HEK293 (cell line): ENCODE data around the gene GPSM1.
A peak's percentile ranks its signal among the peaks of the same experiment; 100 is the strongest.

ENCODE experiments used
- BCL11A ChIP-seq: fragments of 450-650 bp; formaldehyde crosslinking; IDR thresholded peaks from 2 replicates; pipeline ENCODE4 v1.5.1; 2016; ENCODE audit warnings: low read depth, missing biosample characterization, missing genetic modification characterization
- FEZF1 ChIP-seq: fragments of 450-650 bp; formaldehyde crosslinking; IDR thresholded peaks from 2 replicates; pipeline ENCODE4 v1.5.1; 2016; ENCODE audit warnings: missing biosample characterization, missing genetic modification characterization
- KLF7 ChIP-seq: fragments of 450-650 bp; formaldehyde crosslinking; IDR thresholded peaks from 2 replicates; pipeline ENCODE4 v1.5.1; 2016; ENCODE audit warnings: missing biosample characterization, missing genetic modification characterization, borderline replicate concordance
- KLF8 ChIP-seq: fragments of 450-650 bp; formaldehyde crosslinking; IDR thresholded peaks from 2 replicates; pipeline ENCODE4 v1.5.1; 2016; ENCODE audit warnings: missing biosample characterization, missing genetic modification characterization
- KLF9 ChIP-seq: fragments of 450-650 bp; formaldehyde crosslinking; IDR thresholded peaks from 2 replicates; pipeline ENCODE4 v1.5.1; 2016; ENCODE audit warnings: missing biosample characterization, missing genetic modification characterization, low read depth
- SP3 ChIP-seq: fragments of 450-650 bp; formaldehyde crosslinking; IDR thresholded peaks from 2 replicates; pipeline ENCODE4 v1.5.1; 2016; ENCODE audit warnings: missing biosample characterization, missing genetic modification characterization
- ZNF10 ChIP-seq: fragments of 450-650 bp; formaldehyde crosslinking; IDR thresholded peaks from 2 replicates; pipeline ENCODE4 v1.5.1; 2017; ENCODE audit warnings: missing biosample characterization, missing genetic modification characterization
- ZNF16 ChIP-seq: fragments of 450-650 bp; formaldehyde crosslinking; IDR thresholded peaks from 2 replicates; pipeline ENCODE4 v1.5.1; 2016; ENCODE audit warnings: low read depth, missing biosample characterization, missing genetic modification characterization
- ZNF19 ChIP-seq: fragments of 450-650 bp; formaldehyde crosslinking; IDR thresholded peaks from 2 replicates; pipeline ENCODE4; 2016; ENCODE audit warnings: missing biosample characterization, missing genetic modification characterization, low read depth
- ZNF214 ChIP-seq: fragments of 450-650 bp; formaldehyde crosslinking; IDR thresholded peaks from 2 replicates; pipeline ENCODE4 v1.5.1; 2017; ENCODE audit warnings: missing biosample characterization, mild to moderate bottlenecking, missing genetic modification characterization, borderline replicate concordance
- ZNF223 ChIP-seq: fragments of 450-650 bp; formaldehyde crosslinking; IDR thresholded peaks from 2 replicates; pipeline ENCODE4 v1.5.1; 2016; ENCODE audit warnings: missing biosample characterization, missing genetic modification characterization
- ZNF302 ChIP-seq: fragments of 450-650 bp; formaldehyde crosslinking; IDR thresholded peaks from 2 replicates; pipeline ENCODE4 v1.5.1; 2016; ENCODE audit warnings: missing biosample characterization, missing genetic modification characterization, low read depth
- ZNF324 ChIP-seq: fragments of 450-650 bp; formaldehyde crosslinking; IDR thresholded peaks from 2 replicates; pipeline ENCODE4 v1.5.1; 2016; ENCODE audit warnings: missing biosample characterization, missing genetic modification characterization
- ZNF560 ChIP-seq: fragments of 450-650 bp; formaldehyde crosslinking; IDR thresholded peaks from 2 replicates; pipeline ENCODE4 v1.5.1; 2017; ENCODE audit warnings: missing biosample characterization, missing genetic modification characterization, borderline replicate concordance
- ZNF664 ChIP-seq: fragments of 450-650 bp; formaldehyde crosslinking; IDR thresholded peaks from 2 replicates; pipeline ENCODE4 v1.5.1; 2016; ENCODE audit warnings: missing biosample characterization, missing genetic modification characterization
- ZNF843 ChIP-seq: fragments of 450-650 bp; formaldehyde crosslinking; IDR thresholded peaks from 2 replicates; pipeline ENCODE4 v1.5.1; 2016; ENCODE audit warnings: missing biosample characterization, missing genetic modification characterization
- TF ChIP-seq, protein P1 (sequence below): fragments of 450-650 bp; formaldehyde crosslinking; IDR thresholded peaks from 2 replicates; pipeline ENCODE4 v1.5.1; 2016; ENCODE audit warnings: missing biosample characterization, missing genetic modification characterization
- TF ChIP-seq, protein P2 (sequence below): fragments of 450-650 bp; formaldehyde crosslinking; IDR thresholded peaks from 2 replicates; pipeline ENCODE4 v1.5.1; 2016; ENCODE audit warnings: missing biosample characterization, missing genetic modification characterization, borderline replicate concordance
- TF ChIP-seq, protein P3 (sequence below): fragments of 450-650 bp; formaldehyde crosslinking; IDR thresholded peaks from 2 replicates; pipeline ENCODE4 v1.5.1; 2016; ENCODE audit warnings: missing biosample characterization, missing genetic modification characterization
- TF ChIP-seq, protein P4 (sequence below): fragments of 450-650 bp; formaldehyde crosslinking; IDR thresholded peaks from 2 replicates; pipeline ENCODE4 v1.5.1; 2016; ENCODE audit warnings: missing biosample characterization, missing genetic modification characterization
- TF ChIP-seq, protein P5 (sequence below): fragments of 450-650 bp; formaldehyde crosslinking; IDR thresholded peaks from 2 replicates; pipeline ENCODE4 v1.5.1; 2017; ENCODE audit warnings: missing biosample characterization, missing genetic modification characterization
- TF ChIP-seq, protein P6 (sequence below): fragments of 450-650 bp; formaldehyde crosslinking; IDR thresholded peaks from 2 replicates; pipeline ENCODE4 v1.5.1; 2017; ENCODE audit warnings: missing biosample characterization, missing genetic modification characterization

GPSM1 gene

DNA sequence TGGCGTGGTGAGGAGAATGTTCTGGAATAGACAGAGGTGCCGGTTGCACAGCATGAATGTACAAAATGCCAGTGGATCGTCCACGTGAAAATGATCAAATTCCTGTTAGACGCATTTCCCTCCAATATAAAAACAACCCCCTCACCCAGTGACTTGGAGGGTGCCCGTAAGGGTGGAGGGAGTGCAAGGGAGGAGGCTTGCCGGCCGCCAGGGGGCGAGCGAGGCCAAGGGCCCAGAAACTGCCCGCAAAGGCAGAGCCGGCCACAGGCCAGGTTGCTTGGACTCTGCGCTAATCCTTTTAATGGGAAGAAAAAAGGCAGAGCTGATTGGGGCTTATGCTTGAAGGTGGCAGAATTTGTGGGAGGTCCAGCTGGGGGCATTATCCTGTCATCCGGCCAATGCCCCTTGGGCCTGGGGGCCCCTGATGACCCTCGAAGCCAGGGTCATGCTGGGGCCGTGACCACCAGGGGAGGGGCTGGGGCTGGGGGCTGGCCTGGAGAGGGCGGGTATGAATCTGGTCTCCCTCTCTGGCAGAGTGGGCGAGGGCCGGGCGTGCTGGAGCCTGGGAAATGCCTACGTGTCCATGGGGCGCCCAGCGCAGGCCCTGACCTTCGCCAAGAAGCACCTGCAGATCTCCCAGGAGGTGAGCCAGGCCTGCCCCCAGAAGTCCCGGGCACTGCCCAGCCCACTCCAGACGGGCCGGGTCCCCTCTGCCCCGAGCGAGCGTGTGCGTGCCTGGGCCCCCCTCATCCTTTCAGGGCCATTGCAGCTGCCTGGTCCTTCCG, 12.0 kb downstream of the GPSM1 start (continued):
- TF ChIP-seq ZNF324 (tag by site-specific recombination) (no peak), ZNF214 (tag by site-specific recombination) (no peak), ZNF843 (tag by site-specific recombination) (no peak), ZNF19 (no peak), FEZF1 (tag by site-specific recombination) (0 out of 2 replicates have a peak, but pooled peaks have one; percentile 15), ZNF223 (no peak), KLF9 (no peak), KLF8 (tag by site-specific recombination) (peak; percentile 28; the same call in 1 of the 2 replicates), KLF7 (no peak), ZNF664 (tag by site-specific recombination) (no peak), ZNF16 (tag by site-specific recombination) (no peak), BCL11A (tag by site-specific recombination) (peak; percentile 29; the same call in 1 of the 2 replicates), ZNF560 (tag by site-specific recombination) (no peak), ZNF302 (tag by site-specific recombination) (no peak), ZNF10 (tag by site-specific recombination) (no peak; the same call in 1 of the 2 replicates), SP3 (tag by site-specific recombination) (no peak)
- TF ChIP-seq, protein P1, sequence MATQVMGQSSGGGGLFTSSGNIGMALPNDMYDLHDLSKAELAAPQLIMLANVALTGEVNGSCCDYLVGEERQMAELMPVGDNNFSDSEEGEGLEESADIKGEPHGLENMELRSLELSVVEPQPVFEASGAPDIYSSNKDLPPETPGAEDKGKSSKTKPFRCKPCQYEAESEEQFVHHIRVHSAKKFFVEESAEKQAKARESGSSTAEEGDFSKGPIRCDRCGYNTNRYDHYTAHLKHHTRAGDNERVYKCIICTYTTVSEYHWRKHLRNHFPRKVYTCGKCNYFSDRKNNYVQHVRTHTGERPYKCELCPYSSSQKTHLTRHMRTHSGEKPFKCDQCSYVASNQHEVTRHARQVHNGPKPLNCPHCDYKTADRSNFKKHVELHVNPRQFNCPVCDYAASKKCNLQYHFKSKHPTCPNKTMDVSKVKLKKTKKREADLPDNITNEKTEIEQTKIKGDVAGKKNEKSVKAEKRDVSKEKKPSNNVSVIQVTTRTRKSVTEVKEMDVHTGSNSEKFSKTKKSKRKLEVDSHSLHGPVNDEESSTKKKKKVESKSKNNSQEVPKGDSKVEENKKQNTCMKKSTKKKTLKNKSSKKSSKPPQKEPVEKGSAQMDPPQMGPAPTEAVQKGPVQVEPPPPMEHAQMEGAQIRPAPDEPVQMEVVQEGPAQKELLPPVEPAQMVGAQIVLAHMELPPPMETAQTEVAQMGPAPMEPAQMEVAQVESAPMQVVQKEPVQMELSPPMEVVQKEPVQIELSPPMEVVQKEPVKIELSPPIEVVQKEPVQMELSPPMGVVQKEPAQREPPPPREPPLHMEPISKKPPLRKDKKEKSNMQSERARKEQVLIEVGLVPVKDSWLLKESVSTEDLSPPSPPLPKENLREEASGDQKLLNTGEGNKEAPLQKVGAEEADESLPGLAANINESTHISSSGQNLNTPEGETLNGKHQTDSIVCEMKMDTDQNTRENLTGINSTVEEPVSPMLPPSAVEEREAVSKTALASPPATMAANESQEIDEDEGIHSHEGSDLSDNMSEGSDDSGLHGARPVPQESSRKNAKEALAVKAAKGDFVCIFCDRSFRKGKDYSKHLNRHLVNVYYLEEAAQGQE (tag by site-specific recombination): no peak
- TF ChIP-seq, protein P2, sequence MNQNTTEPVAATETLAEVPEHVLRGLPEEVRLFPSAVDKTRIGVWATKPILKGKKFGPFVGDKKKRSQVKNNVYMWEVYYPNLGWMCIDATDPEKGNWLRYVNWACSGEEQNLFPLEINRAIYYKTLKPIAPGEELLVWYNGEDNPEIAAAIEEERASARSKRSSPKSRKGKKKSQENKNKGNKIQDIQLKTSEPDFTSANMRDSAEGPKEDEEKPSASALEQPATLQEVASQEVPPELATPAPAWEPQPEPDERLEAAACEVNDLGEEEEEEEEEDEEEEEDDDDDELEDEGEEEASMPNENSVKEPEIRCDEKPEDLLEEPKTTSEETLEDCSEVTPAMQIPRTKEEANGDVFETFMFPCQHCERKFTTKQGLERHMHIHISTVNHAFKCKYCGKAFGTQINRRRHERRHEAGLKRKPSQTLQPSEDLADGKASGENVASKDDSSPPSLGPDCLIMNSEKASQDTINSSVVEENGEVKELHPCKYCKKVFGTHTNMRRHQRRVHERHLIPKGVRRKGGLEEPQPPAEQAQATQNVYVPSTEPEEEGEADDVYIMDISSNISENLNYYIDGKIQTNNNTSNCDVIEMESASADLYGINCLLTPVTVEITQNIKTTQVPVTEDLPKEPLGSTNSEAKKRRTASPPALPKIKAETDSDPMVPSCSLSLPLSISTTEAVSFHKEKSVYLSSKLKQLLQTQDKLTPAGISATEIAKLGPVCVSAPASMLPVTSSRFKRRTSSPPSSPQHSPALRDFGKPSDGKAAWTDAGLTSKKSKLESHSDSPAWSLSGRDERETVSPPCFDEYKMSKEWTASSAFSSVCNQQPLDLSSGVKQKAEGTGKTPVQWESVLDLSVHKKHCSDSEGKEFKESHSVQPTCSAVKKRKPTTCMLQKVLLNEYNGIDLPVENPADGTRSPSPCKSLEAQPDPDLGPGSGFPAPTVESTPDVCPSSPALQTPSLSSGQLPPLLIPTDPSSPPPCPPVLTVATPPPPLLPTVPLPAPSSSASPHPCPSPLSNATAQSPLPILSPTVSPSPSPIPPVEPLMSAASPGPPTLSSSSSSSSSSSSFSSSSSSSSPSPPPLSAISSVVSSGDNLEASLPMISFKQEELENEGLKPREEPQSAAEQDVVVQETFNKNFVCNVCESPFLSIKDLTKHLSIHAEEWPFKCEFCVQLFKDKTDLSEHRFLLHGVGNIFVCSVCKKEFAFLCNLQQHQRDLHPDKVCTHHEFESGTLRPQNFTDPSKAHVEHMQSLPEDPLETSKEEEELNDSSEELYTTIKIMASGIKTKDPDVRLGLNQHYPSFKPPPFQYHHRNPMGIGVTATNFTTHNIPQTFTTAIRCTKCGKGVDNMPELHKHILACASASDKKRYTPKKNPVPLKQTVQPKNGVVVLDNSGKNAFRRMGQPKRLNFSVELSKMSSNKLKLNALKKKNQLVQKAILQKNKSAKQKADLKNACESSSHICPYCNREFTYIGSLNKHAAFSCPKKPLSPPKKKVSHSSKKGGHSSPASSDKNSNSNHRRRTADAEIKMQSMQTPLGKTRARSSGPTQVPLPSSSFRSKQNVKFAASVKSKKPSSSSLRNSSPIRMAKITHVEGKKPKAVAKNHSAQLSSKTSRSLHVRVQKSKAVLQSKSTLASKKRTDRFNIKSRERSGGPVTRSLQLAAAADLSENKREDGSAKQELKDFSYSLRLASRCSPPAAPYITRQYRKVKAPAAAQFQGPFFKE (tag by site-specific recombination): no peak
- TF ChIP-seq, protein P3, sequence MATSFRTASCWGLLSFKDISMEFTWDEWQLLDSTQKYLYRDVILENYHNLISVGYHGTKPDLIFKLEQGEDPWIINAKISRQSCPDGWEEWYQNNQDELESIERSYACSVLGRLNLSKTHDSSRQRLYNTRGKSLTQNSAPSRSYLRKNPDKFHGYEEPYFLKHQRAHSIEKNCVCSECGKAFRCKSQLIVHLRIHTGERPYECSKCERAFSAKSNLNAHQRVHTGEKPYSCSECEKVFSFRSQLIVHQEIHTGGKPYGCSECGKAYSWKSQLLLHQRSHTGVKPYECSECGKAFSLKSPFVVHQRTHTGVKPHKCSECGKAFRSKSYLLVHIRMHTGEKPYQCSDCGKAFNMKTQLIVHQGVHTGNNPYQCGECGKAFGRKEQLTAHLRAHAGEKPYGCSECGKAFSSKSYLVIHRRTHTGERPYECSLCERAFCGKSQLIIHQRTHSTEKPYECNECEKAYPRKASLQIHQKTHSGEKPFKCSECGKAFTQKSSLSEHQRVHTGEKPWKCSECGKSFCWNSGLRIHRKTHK (tag by site-specific recombination): no peak
- TF ChIP-seq, protein P4, sequence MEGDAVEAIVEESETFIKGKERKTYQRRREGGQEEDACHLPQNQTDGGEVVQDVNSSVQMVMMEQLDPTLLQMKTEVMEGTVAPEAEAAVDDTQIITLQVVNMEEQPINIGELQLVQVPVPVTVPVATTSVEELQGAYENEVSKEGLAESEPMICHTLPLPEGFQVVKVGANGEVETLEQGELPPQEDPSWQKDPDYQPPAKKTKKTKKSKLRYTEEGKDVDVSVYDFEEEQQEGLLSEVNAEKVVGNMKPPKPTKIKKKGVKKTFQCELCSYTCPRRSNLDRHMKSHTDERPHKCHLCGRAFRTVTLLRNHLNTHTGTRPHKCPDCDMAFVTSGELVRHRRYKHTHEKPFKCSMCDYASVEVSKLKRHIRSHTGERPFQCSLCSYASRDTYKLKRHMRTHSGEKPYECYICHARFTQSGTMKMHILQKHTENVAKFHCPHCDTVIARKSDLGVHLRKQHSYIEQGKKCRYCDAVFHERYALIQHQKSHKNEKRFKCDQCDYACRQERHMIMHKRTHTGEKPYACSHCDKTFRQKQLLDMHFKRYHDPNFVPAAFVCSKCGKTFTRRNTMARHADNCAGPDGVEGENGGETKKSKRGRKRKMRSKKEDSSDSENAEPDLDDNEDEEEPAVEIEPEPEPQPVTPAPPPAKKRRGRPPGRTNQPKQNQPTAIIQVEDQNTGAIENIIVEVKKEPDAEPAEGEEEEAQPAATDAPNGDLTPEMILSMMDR: peak; percentile 76
- TF ChIP-seq, protein P5, sequence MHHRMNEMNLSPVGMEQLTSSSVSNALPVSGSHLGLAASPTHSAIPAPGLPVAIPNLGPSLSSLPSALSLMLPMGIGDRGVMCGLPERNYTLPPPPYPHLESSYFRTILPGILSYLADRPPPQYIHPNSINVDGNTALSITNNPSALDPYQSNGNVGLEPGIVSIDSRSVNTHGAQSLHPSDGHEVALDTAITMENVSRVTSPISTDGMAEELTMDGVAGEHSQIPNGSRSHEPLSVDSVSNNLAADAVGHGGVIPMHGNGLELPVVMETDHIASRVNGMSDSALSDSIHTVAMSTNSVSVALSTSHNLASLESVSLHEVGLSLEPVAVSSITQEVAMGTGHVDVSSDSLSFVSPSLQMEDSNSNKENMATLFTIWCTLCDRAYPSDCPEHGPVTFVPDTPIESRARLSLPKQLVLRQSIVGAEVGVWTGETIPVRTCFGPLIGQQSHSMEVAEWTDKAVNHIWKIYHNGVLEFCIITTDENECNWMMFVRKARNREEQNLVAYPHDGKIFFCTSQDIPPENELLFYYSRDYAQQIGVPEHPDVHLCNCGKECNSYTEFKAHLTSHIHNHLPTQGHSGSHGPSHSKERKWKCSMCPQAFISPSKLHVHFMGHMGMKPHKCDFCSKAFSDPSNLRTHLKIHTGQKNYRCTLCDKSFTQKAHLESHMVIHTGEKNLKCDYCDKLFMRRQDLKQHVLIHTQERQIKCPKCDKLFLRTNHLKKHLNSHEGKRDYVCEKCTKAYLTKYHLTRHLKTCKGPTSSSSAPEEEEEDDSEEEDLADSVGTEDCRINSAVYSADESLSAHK (tag by site-specific recombination): 0 out of 2 replicates have a peak, but pooled peaks have one; percentile 28
- TF ChIP-seq, protein P6, sequence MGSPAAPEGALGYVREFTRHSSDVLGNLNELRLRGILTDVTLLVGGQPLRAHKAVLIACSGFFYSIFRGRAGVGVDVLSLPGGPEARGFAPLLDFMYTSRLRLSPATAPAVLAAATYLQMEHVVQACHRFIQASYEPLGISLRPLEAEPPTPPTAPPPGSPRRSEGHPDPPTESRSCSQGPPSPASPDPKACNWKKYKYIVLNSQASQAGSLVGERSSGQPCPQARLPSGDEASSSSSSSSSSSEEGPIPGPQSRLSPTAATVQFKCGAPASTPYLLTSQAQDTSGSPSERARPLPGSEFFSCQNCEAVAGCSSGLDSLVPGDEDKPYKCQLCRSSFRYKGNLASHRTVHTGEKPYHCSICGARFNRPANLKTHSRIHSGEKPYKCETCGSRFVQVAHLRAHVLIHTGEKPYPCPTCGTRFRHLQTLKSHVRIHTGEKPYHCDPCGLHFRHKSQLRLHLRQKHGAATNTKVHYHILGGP (tag by site-specific recombination): no peak
